ENCODE data around the gene DMRT1.

The DMRT1 gene

DNA sequence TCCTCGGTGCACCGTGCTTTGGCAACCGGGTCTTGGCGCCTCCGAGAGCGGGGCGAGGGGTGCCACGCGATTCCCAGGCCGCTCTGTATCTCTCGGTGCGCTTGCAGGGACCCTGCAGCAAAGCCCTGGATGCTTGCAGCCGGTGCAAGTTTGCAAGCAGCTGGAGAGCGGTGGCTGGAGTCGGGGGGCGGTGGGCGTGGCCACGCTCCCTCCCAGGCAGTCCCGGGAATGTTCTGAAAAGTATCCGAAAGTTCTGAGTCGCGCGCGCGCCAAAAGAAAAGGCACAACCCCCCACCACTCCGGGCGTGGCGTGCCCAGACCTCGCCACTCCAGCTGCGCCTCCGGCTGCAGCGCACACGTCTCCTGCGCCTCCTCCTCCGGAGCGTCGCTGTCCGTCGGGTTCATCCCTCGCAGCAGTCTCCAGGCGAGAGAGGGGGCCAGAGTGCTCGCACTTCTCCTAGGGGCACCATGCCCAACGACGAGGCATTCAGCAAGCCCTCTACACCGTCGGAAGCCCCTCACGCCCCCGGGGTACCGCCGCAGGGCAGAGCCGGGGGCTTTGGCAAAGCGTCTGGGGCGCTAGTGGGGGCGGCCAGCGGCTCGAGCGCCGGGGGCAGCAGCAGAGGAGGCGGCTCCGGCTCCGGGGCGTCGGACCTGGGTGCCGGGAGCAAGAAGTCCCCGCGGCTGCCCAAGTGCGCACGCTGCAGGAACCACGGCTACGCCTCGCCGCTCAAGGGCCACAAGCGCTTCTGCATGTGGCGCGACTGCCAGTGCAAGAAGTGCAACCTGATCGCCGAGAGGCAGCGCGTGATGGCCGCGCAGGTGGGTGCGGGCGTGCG lies at the start of gene DMRT1:
Gene DMRT1, plus strand, starts transcription at position 327 of the 839 bp plus-strand sequence. Its CDS starts 142 bp downstream, at position 469.
- DNase-seq (ENCODE audit: low read depth in 3 of 3), result no peak

- DNase-seq (ENCODE audit: low read depth in 3 of 3), result no peak
These were observed 48.9 kb upstream of the DMRT1 start for GRCh38 chr9:792331-793260.

GRCh38 chr9:794386-794785 lies 47.1 kb upstream of the DMRT1 start:
- DNase-seq (ENCODE audit: low read depth in 3 of 3), result no peak

- DNase-seq (ENCODE audit: low read depth in 3 of 3), result no peak
These were observed 45.6 kb upstream of the DMRT1 start for GRCh38 chr9:795869-796268.

DNA sequence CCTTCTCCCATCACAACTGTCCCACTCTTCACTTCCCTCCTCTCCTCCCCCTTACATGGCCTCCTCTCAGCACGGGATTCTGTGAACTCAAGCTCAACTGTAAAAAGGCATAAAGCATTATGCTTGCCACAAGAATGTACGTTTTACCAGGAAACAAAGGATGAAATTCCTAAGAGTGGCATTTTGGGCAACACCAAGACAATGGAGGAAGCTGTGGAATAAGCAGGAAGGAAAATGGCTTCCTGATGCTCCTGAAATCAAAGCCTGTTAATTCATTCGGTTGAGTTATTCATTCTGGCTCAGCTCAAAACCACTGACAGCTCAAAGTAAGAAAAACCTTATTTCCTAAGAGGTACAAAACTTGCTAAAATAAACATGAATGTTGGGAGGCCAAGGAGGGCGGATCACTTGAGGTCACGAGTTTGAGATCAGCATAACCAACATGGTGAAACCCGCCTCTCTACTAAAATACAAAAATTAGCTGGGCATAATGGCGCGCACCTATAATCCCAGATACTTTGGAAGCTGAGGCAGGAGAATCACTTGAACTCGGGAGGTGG lies 40.8 kb upstream of the DMRT1 start:
- DNase-seq (ENCODE audit: low read depth in 3 of 3), result no peak

GRCh38 chr9:801399-802071 lies 40.0 kb upstream of the DMRT1 start:
- DNase-seq (ENCODE audit: low read depth in 3 of 3), result no peak

GRCh38 chr9:804026-804425 lies 37.5 kb upstream of the DMRT1 start:
- no peak for DNase-seq (ENCODE audit: low read depth in 3 of 3)

DNA sequence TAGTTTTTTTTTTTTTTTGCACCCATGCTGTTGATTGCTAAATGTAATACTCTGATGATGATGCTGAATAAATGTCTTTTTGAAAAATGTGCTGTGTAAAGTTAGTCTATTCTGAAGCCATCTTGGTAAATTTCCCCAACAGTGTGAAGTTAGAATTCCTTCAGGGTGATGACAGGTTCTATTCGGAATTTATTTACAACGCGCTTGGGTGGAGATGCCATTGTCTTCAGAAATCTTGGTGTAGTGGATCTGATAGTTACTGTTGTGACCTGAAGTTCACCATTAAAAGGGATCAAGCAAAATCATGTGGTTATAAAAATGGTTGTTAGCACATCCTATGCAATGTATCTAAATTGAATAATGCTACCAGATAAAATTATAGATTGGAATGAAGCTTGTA lies 36.3 kb upstream of the DMRT1 start:
- no peak for DNase-seq (ENCODE audit: low read depth in 3 of 3)

- DNase-seq (ENCODE audit: low read depth in 3 of 3), result no peak
These were observed 35.0 kb upstream of the DMRT1 start for GRCh38 chr9:806285-807156.

GRCh38 chr9:811106-811531 lies 30.4 kb upstream of the DMRT1 start:
- DNase-seq (ENCODE audit: low read depth in 3 of 3), result no peak

- no peak for DNase-seq (ENCODE audit: low read depth in 3 of 3)
These were observed 22.5 kb upstream of the DMRT1 start for GRCh38 chr9:818958-819357.

DNA sequence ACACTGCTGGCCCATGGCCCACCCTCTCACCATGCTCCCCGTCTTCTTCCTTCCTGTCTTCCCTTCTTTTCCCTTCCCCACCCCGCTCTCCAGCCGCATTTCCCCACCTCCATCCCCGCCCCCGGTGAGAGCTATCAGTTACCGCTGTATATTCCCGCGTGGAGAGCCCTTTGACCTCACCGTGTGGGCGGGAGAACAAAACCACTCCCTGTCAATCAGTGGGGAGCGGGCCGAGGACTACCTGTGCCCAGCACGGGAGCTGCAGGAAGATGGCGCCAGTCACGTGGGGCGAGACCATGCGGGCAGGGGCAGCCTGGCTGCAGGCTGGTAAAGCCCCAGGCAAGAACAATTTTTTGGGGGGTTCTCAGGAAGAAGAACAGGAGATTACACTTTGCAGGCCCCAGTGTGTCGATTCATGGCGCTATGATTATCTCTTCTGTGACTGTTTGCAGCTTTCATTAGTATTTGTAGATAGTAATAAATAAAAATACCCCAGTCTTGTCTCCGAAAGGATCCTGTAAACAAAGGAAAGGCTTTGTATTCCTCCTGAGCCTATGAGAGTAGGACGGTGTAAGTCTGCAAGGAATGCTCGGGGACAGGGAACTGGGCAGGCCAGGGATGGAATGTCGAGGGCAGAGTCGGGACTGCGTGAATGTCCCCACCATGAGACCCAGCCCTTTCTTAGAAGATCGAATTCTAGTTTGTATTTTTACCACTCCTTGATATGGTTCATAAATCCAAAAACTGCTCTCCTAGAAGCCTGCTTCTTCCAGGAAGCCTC lies 14.8 kb upstream of the DMRT1 start:
- no peak for DNase-seq (ENCODE audit: low read depth in 3 of 3)

- no peak for DNase-seq (ENCODE audit: low read depth in 3 of 3)
These were observed 1.2 kb upstream of the DMRT1 start for GRCh38 chr9:840343-840742.

DNA sequence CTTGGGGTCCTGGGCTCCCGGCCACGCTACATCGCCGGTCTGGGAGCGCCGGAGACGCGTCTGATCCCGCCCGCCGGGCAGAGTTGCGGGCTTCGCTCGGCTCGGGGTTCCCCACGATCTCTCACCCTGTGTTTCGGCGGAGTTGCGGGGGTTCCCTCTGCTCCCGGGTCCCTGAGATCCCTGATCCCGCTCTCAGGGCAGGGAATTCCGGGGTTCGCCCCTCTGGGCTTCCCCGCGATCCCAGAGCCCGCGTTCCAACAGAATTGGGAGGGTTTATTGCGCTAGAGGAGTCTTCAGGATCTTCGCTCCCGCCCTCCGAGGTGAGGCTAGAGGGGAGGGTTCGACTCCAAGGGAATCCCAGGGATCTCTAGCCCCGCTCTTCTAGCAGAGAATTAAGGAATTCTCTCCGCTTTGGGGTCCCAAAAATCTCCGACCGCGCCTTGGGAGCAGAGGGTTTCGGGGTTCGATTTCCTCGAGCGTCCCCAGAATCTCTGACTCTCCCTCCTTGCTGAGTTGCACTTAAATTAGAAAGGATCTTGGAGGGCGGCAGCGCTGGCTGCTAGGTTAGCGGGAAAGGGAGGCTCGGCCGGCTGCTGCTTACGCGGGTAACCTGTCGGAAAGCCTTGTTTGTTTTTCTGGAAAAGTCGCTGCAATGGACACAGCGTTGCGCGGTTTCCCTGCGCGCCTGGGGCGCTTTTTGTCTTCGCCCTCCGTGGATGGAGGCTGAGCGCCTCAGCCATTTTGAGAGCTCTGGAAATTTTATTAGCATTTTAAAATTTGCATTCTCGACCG lies 1.3 kb downstream of the DMRT1 start:
- DNase-seq (ENCODE audit: low read depth in 3 of 3), result no peak

- no peak for DNase-seq (ENCODE audit: low read depth in 3 of 3)
These were observed 1.9 kb downstream of the DMRT1 start for GRCh38 chr9:843427-843785.

GRCh38 chr9:846852-847251 lies 5.4 kb downstream of the DMRT1 start:
- DNase-seq (ENCODE audit: low read depth in 3 of 3), result no peak

DNA sequence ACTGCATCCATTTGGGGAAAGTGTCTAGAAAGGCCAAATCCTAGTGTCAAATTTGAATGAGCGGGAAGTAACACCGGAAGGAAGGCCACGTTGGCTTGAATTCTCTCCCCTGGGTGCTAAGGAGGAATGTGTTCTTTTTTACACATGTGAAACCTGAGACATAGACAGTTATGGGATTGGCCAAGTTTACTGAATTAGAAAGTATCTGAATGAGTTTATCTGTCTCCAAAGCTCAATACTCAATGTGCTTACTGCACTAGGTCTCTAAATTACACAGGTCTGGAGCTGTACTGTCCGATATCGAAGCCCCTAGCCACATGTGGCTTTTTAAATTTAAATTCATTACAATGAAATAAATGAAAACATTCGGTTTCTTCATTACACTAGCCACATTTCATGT lies 6.0 kb downstream of the DMRT1 start:
- no peak for DNase-seq (ENCODE audit: low read depth in 3 of 3)

DNA sequence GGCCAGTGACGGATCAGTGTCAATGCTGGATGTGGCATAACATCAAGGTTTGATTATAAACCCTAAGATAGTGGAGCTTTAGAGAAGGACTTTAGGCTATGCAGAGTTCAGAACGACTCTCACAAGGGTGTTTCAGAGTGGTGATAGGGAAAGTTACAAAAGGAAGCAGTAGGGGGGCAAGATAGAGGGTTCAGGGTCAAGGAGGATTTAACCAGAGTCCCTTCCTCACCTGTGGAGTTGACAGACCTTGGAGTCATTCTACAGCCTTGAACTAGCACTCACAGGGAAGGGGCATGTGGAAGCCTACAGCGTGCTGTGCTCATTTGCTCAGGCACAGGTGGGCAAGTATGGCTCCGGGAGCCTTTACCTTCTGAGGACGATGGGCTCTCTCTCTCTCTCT lies 7.9 kb downstream of the DMRT1 start:
- DNase-seq (ENCODE audit: low read depth in 3 of 3), result no peak

GRCh38 chr9:852539-852938 lies 11.0 kb downstream of the DMRT1 start:
- no peak for DNase-seq (ENCODE audit: low read depth in 3 of 3)

Measured in stimulated activated CD4-positive, alpha-beta T cell treated with anti-CD3 and anti-CD28 coated beads, TNF-alpha, amount 100 ng/mL, for 48 hours (primary cell).